Mesenchymal stem cell (in vitro differentiated cells and primary cell): ENCODE results near the gene NPNT.

ENCODE experiments used
- DNase-seq: peaks from one replicate; pipeline ENCODE4 v3.0.0-alpha.2; 2013
- H2AFZ ChIP-seq: one replicate; pipeline ENCODE4 v1.6.1; 2013; ENCODE audit warnings: low read depth, mild to moderate bottlenecking, control low read depth, inconsistent platforms, low read length, moderate library complexity
- H2AK5ac ChIP-seq: 2 replicates; pipeline ENCODE4 v1.6.1; 2013; ENCODE audit warnings: low read length, moderate library complexity, mild to moderate bottlenecking, inconsistent platforms; ENCODE audit not compliant: severe bottlenecking
- H2BK120ac ChIP-seq: one replicate; pipeline ENCODE4 v1.6.1; 2013; ENCODE audit warnings: low read depth, mild to moderate bottlenecking, inconsistent platforms, low read length, moderate library complexity
- H2BK12ac ChIP-seq, 2 experiments: one replicate each; pipeline ENCODE4 v1.6.1; 2013; ENCODE audit warnings: inconsistent platforms in 2 of 2, low read length in 2 of 2, mild to moderate bottlenecking in 2 of 2, moderate library complexity in 2 of 2, control low read depth in 1 of 2
- H2BK15ac ChIP-seq: one replicate; pipeline ENCODE4 v1.6.1; 2013; ENCODE audit warnings: mild to moderate bottlenecking, low read depth, inconsistent platforms; ENCODE audit not compliant: poor library complexity, severe bottlenecking
- H2BK5ac ChIP-seq: 2 replicates; pipeline ENCODE4 v1.6.1; 2013; ENCODE audit warnings: low read depth, mild to moderate bottlenecking, low read length, control low read depth, inconsistent platforms; ENCODE audit not compliant: poor library complexity, severe bottlenecking
- H3K14ac ChIP-seq, 2 experiments: one replicate each; pipeline ENCODE4 v1.6.1; 2013; ENCODE audit warnings: inconsistent platforms in 2 of 2, low read length in 2 of 2, control low read depth in 1 of 2, mild to moderate bottlenecking in 1 of 2, moderate library complexity in 1 of 2
- H3K18ac ChIP-seq, 2 experiments: one replicate each; pipeline ENCODE4 v1.6.1; 2013; ENCODE audit warnings: inconsistent platforms in 2 of 2, low read length in 2 of 2, control low read depth in 1 of 2, low read depth in 1 of 2, mild to moderate bottlenecking in 1 of 2
- H3K23ac ChIP-seq, 2 experiments: one replicate each; pipeline ENCODE4 v1.6.1; 2013; ENCODE audit warnings: inconsistent platforms in 2 of 2, low read length in 2 of 2, mild to moderate bottlenecking in 2 of 2, moderate library complexity in 2 of 2, control low read depth in 1 of 2
- H3K27ac ChIP-seq: 2 replicates; pipeline ENCODE4 v1.5.1; 2013; ENCODE audit warnings: mild to moderate bottlenecking, moderate library complexity, low read length, control low read depth, inconsistent platforms; ENCODE audit not compliant: poor library complexity, severe bottlenecking
- H3K27me3 ChIP-seq, 2 experiments: 2 replicates each; pipeline versions ENCODE4 v1.6.1 to v1.7.0; 2013; ENCODE audit warnings: low read length in 2 of 2, mild to moderate bottlenecking in 2 of 2, moderate library complexity in 2 of 2, control low read depth in 1 of 2, inconsistent platforms in 1 of 2; ENCODE audit not compliant: control insufficient read depth in 1 of 2, insufficient read depth in 1 of 2
- H3K36me3 ChIP-seq, 2 experiments: 2 replicates each; pipeline versions ENCODE4 v1.6.1 to v1.7.0; 2013; ENCODE audit warnings: low read length in 2 of 2, control low read depth in 1 of 2, inconsistent platforms in 1 of 2, low read depth in 1 of 2, mild to moderate bottlenecking in 1 of 2; ENCODE audit not compliant: insufficient read depth in 2 of 2, control insufficient read depth in 1 of 2
- H3K4ac ChIP-seq, 2 experiments: one replicate each; pipeline ENCODE4 v1.6.1; 2013; ENCODE audit warnings: inconsistent platforms in 2 of 2, low read length in 2 of 2, mild to moderate bottlenecking in 2 of 2, moderate library complexity in 2 of 2, control low read depth in 1 of 2, low read depth in 1 of 2
- H3K4me1 ChIP-seq: 2 replicates; pipeline ENCODE4 v1.6.1; 2013; ENCODE audit warnings: low read depth, low read length, control low read depth; ENCODE audit not compliant: control insufficient read depth, insufficient read depth
- H3K4me2 ChIP-seq: 2 replicates; pipeline ENCODE4 v1.6.1; 2013; ENCODE audit warnings: low read length, mild to moderate bottlenecking, inconsistent platforms; ENCODE audit not compliant: poor library complexity, severe bottlenecking
- H3K4me3 ChIP-seq, 2 experiments: 2 replicates each; pipeline versions ENCODE4 v1.5.1 to v1.7.0; 2013; ENCODE audit warnings: low read length in 2 of 2, mild to moderate bottlenecking in 2 of 2, control low read depth in 1 of 2, low read depth in 1 of 2; ENCODE audit not compliant: insufficient read depth in 1 of 2
- H3K79me1 ChIP-seq: replicated peaks from 2 replicates; pipeline ENCODE4 v1.6.1; 2013; ENCODE audit warnings: mild to moderate bottlenecking, control low read depth, low read length, inconsistent platforms; ENCODE audit not compliant: poor library complexity, severe bottlenecking
- H3K9ac ChIP-seq: 2 replicates; pipeline ENCODE4 v1.7.0; 2013; ENCODE audit warnings: mild to moderate bottlenecking, low read length, moderate library complexity
- H3K9me3 ChIP-seq: 2 replicates; pipeline ENCODE4 v1.7.0; 2013; ENCODE audit warnings: mild to moderate bottlenecking, low read length; ENCODE audit not compliant: control insufficient read depth
- H4K8ac ChIP-seq: one replicate; pipeline ENCODE4 v1.6.1; 2013; ENCODE audit warnings: inconsistent platforms, mild to moderate bottlenecking, low read length, moderate library complexity
- H4K91ac ChIP-seq: one replicate; pipeline ENCODE4 v1.6.1; 2013; ENCODE audit warnings: mild to moderate bottlenecking, low read length, inconsistent platforms
- WGBS: methylation state at CpG from one replicate; pipeline ENCODE4 v1.1.7; 2013; ENCODE audit warnings: mixed read lengths; 5-methylcytosine and 5-hydroxymethylcytosine counted together

NPNT gene

GRCh38 chr4:105992641-105993305 is 97.5 kb downstream of the NPNT start:
- no peak for DNase-seq
- no peak overlapping the region for H3K4me2 ChIP-seq
- no peak overlapping the region for H2BK15ac ChIP-seq
- WGBS = 98% methylated on average over 2 of the region's 2 CpGs
- no peak overlapping the region for H3K4me3 ChIP-seq
- no peak overlapping the region for H4K8ac ChIP-seq
- no peak overlapping the region for H3K23ac ChIP-seq
- no peak overlapping the region for H2BK12ac ChIP-seq
- H3K4me1 ChIP-seq = peaks cover 16% of the 10 kb centered on the region
- H3K14ac ChIP-seq = no peak overlapping the region
- H3K27ac ChIP-seq = peak overlapping the region; percentile 83
- no peak overlapping the region for H2AFZ ChIP-seq
- H4K91ac ChIP-seq = no peak overlapping the region
- no peak overlapping the region for H3K9ac ChIP-seq
- peaks cover 8% of the 10 kb centered on the region for H3K9me3 ChIP-seq
- no peaks in the 10 kb centered on the region for H3K36me3 ChIP-seq
- no peak overlapping the region for H3K4ac ChIP-seq
- no peaks in the 10 kb centered on the region for H3K79me1 ChIP-seq
- peak overlapping the region; percentile 94 for H2AK5ac ChIP-seq
- peak overlapping the region; percentile 53 for H2BK5ac ChIP-seq
- H2BK120ac ChIP-seq = no peak overlapping the region
- H3K18ac ChIP-seq = no peak overlapping the region
- no peaks in the 10 kb centered on the region for H3K27me3 ChIP-seq

DNA sequence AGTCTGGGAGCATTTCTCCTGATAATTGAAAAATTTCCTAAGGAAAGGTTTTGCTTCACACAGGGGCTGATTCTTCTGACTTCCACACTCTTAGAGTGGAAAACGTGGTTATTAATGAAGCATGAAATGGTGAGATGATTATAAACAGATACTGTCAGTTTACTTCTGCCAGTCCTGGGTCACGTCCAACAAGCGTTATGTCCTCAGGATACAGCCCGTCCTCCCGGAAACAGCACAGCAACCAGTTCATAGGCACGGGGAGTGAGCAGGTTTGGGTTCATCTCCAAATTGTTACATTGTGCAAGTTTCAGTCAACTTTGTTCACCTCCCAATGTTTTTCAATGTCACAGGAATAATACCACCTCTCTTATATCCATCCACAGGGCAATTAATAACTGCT is 98.8 kb downstream of the NPNT start:
- H3K27me3 ChIP-seq = no peaks in the 10 kb centered on the region
- no peak overlapping the region for H4K91ac ChIP-seq
- no peaks in the 10 kb centered on the region for H3K9me3 ChIP-seq
- no peak overlapping the region for H3K4me3 ChIP-seq
- no peak overlapping the region for H2BK15ac ChIP-seq
- no peak for DNase-seq
- H2AK5ac ChIP-seq = peak overlapping the region; percentile 53
- H3K4me1 ChIP-seq = peaks cover 16% of the 10 kb centered on the region
- no peak overlapping the region for H3K23ac ChIP-seq
- no peak overlapping the region for H4K8ac ChIP-seq
- H3K4me2 ChIP-seq = no peak overlapping the region
- H2BK5ac ChIP-seq = no peak overlapping the region
- no peak overlapping the region for H2AFZ ChIP-seq
- H3K79me1 ChIP-seq = no peaks in the 10 kb centered on the region
- no peaks in the 10 kb centered on the region for H3K36me3 ChIP-seq
- no peak overlapping the region for H2BK120ac ChIP-seq
- no peak overlapping the region for H3K18ac ChIP-seq
- no peak overlapping the region for H3K4ac ChIP-seq
- H3K27ac ChIP-seq = peak overlapping the region; percentile 5
- no peak overlapping the region for H2BK12ac ChIP-seq
- 66% methylated on average over 6 of the region's 6 CpGs for WGBS
- no peak overlapping the region for H3K9ac ChIP-seq
- no peak overlapping the region for H3K14ac ChIP-seq

GRCh38 chr4:105994841-105995501 is 99.7 kb downstream of the NPNT start:
- no peak overlapping the region for H3K18ac ChIP-seq
- H4K8ac ChIP-seq = no peak overlapping the region
- peak overlapping the region in 1 of 2 experiments; percentile 29 for H2BK12ac ChIP-seq
- WGBS = 90% methylated on average over 5 of the region's 5 CpGs
- H3K36me3 ChIP-seq = no peaks in the 10 kb centered on the region
- H2BK5ac ChIP-seq = no peak overlapping the region
- no peak overlapping the region for H2BK120ac ChIP-seq
- no peak overlapping the region for H3K4ac ChIP-seq
- no peaks in the 10 kb centered on the region for H3K79me1 ChIP-seq
- no peak overlapping the region for H3K9ac ChIP-seq
- no peak overlapping the region for H3K23ac ChIP-seq
- no peak overlapping the region for H3K27ac ChIP-seq
- H2AFZ ChIP-seq = no peak overlapping the region
- no peaks in the 10 kb centered on the region for H3K27me3 ChIP-seq
- H2AK5ac ChIP-seq = peak overlapping the region; percentile 83
- H2BK15ac ChIP-seq = no peak overlapping the region
- no peaks in the 10 kb centered on the region for H3K9me3 ChIP-seq
- H3K4me2 ChIP-seq = no peak overlapping the region
- no peak overlapping the region for H4K91ac ChIP-seq
- peaks cover 18% of the 10 kb centered on the region for H3K4me1 ChIP-seq
- H3K14ac ChIP-seq = no peak overlapping the region
- DNase-seq = no peak
- no peak overlapping the region for H3K4me3 ChIP-seq

GRCh38 chr4:105996845-105997244 is 101.6 kb downstream of the NPNT start:
- H3K23ac ChIP-seq = no peak overlapping the region
- no peaks in the 10 kb centered on the region for H3K27me3 ChIP-seq
- no peak overlapping the region for H3K4me3 ChIP-seq
- H2AK5ac ChIP-seq = peak overlapping the region; percentile 55
- H3K36me3 ChIP-seq = no peaks in the 10 kb centered on the region
- H3K4ac ChIP-seq = no peak overlapping the region
- H2BK5ac ChIP-seq = no peak overlapping the region
- H3K27ac ChIP-seq = no peak overlapping the region
- no peak overlapping the region for H2BK15ac ChIP-seq
- peak; percentile 26 for DNase-seq
- H3K4me1 ChIP-seq = peaks cover 11% of the 10 kb centered on the region
- no peak overlapping the region for H2BK120ac ChIP-seq
- 67% methylated on average over 7 of the region's 7 CpGs for WGBS
- no peak overlapping the region for H4K91ac ChIP-seq
- no peaks in the 10 kb centered on the region for H3K9me3 ChIP-seq
- H3K18ac ChIP-seq = peak overlapping the region in 1 of 2 experiments; percentile 28
- H4K8ac ChIP-seq = no peak overlapping the region
- H3K79me1 ChIP-seq = no peaks in the 10 kb centered on the region
- no peak overlapping the region for H2BK12ac ChIP-seq
- H3K14ac ChIP-seq = no peak overlapping the region
- no peak overlapping the region for H2AFZ ChIP-seq
- no peak overlapping the region for H3K9ac ChIP-seq
- no peak overlapping the region for H3K4me2 ChIP-seq
